ENCODE measurements around the gene JOSD2. TPM values are rescaled to one million over a fixed set of nuclear protein-coding genes. Genes with fewer than 3 reads are reported as not detected.

Gene JOSD2
- total and polyA plus RNA-seq, 9 of the 15 experiments (the other 6 are each of a cell fraction or from before 2014, with no cell fraction given) = 0.06 to 14.4 (median 3.1) TPM

DNA sequence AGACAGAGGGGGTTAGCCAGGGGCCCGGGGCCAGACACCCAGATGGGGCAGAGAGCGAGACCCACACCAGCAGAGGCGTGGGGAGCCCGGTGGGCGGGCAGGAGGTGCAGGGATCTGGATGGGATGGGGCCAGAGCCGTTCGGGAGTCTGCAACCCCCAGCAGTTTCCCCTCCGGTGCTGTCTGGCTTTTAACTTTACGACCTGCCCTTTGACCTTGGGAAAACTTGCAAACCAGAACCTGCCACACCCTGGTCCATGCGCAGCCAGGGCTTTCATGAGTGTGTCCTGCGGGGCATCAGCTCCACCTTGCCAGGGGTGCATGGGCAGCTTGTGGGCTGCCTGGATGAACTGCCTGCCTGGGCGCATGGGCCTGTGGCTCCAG is 9.8 kb downstream of the JOSD2 start:
- Histone ChIP-seq H3K79me2 (ENCODE audit: control insufficient read depth, insufficient read depth, low read length) (no peaks in the 10 kb centered on the region), H3K9me3 (replicated peaks; ENCODE audit: control insufficient read depth, insufficient read depth, low read depth, low read length) (no peaks in the 10 kb centered on the region), H4K20me1 (replicated peaks; ENCODE audit: control insufficient read depth, insufficient read depth, low read length) (no peaks in the 10 kb centered on the region), H3K4me1 (replicated peaks in 1 of 2; ENCODE audit: control insufficient read depth in 2 of 2, insufficient read depth in 2 of 2, low read length in 2 of 2) (peaks cover 0 to 35% of the 10 kb centered on the region in 2 experiments; a peak in 4 of 5 replicates), H3K9me1 (ENCODE audit: control insufficient read depth, insufficient read depth, low read length) (no peaks in the 10 kb centered on the region), H3K27me3 (ENCODE audit: control insufficient read depth in 2 of 2, insufficient read depth in 2 of 2, low read length in 2 of 2) (no peaks in the 10 kb centered on the region), H3K36me3 (ENCODE audit: control insufficient read depth, insufficient read depth, low read length) (no peaks in the 10 kb centered on the region), H3K4me2 (ENCODE audit: insufficient read depth, low read length) (no peak overlapping the region), H3K27ac (ENCODE audit: extremely low read depth, low read depth, low read length) (no peak overlapping the region), H3K4me3 (no peak overlapping the region), H2AFZ (ENCODE audit: low read depth, low read length) (no peak overlapping the region), H3K9ac (ENCODE audit: insufficient read depth in 1 of 2, low read depth in 2 of 2, low read length in 2 of 2) (peak overlapping the region in 1 of 2 experiments; percentile 66; a peak in 2 of 4 replicates)
- no peak for FAIRE-seq
- intact Hi-C loops (cut with micrococcal nuclease) (no loop called here), in situ Hi-C loops (cut with MboI) (no loop called here)
- peak; percentile 29 for ATAC-seq
- CTCF ChIA-PET (ENCODE audit: low intra/inter-chr PET ratio) = no interaction called here
- no peak for DNase-seq (ENCODE audit: extremely low read depth in 1 of 4, low spot score in 3 of 4)
- 40% methylated on average over 12 of the region's 12 CpGs for WGBS (ENCODE audit: insufficient coverage, low coverage, missing lambda C conversion rate)
- POLR2A ChIA-PET = interaction anchor here (0.5 to 0.6 kb wide), 2 partner anchors 150 to 200 kb away, joined by 3 to 4 read pairs; no protein-coding TSS in a partner anchor
- no TSS peak for BruUV-seq (replicated peaks)
- TF ChIP-seq NR2C1 (IDR thresholded peaks at IDR 0.05) (no peak), NR2C1 (tag; IDR thresholded peaks at IDR 0.05) (peak; percentile 59), NRF1 (conservative IDR thresholded peaks at IDR 0.05 in 1 of 2, IDR thresholded peaks at IDR 0.05 in 1 of 2) (peak in 1 of 2 experiments; percentile 19; a peak in 1 of 4 replicates), ELF4 (CRISPR knock-in tag; IDR thresholded peaks at IDR 0.05) (no peak), MAFK (IDR thresholded peaks at IDR 0.05; ENCODE audit: low read length) (no peak), JUN (IDR thresholded peaks at IDR 0.05; ENCODE audit: borderline replicate concordance, low read depth, low read length) (no peak), JUN (CRISPR knock-in tag; IDR thresholded peaks at IDR 0.05; ENCODE audit: borderline replicate concordance) (no peak)
- TF ChIP-seq, protein P1, sequence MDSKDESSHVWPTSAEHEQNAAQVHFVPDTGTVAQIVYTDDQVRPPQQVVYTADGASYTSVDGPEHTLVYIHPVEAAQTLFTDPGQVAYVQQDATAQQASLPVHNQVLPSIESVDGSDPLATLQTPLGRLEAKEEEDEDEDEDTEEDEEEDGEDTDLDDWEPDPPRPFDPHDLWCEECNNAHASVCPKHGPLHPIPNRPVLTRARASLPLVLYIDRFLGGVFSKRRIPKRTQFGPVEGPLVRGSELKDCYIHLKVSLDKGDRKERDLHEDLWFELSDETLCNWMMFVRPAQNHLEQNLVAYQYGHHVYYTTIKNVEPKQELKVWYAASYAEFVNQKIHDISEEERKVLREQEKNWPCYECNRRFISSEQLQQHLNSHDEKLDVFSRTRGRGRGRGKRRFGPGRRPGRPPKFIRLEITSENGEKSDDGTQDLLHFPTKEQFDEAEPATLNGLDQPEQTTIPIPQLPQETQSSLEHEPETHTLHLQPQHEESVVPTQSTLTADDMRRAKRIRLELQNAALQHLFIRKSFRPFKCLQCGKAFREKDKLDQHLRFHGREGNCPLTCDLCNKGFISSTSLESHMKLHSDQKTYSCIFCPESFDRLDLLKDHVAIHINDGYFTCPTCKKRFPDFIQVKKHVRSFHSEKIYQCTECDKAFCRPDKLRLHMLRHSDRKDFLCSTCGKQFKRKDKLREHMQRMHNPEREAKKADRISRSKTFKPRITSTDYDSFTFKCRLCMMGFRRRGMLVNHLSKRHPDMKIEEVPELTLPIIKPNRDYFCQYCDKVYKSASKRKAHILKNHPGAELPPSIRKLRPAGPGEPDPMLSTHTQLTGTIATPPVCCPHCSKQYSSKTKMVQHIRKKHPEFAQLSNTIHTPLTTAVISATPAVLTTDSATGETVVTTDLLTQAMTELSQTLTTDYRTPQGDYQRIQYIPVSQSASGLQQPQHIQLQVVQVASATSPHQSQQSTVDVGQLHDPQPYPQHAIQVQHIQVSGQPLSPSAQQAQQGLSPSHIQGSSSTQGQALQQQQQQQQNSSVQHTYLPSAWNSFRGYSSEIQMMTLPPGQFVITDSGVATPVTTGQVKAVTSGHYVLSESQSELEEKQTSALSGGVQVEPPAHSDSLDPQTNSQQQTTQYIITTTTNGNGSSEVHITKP (IDR thresholded peaks at IDR 0.05; ENCODE audit: partially characterized antibody) = peak; percentile 58
